Activated CD4-positive, alpha-beta T cell treated with anti-CD3 and anti-CD28 coated beads for 1 hour (primary cell): ENCODE results near the gene MAPKBP1.
A peak's percentile ranks its signal among the peaks of the same experiment; 100 is the strongest.
"Not testable (repeated sequence)": the region's sequence is repeated elsewhere in the genome, so short reads cannot be mapped to it uniquely, and the experiment has no call there.

Experiments used
- DNase-seq: peaks from one replicate; pipeline ENCODE4 v3.0.0-alpha.2; 2020

Gene MAPKBP1

GRCh38 chr15:41827290-41827879 lies 53.1 kb downstream of the MAPKBP1 start:
- DNase-seq = no peak

- DNase-seq = peak; percentile 89
Observed at GRCh38 chr15:41827880-41828806, 53.9 kb downstream of the MAPKBP1 start, which contains the start of gene JMJD7. JMJD7 (plus strand) TSS chr15:41828092; CDS start chr15:41828125, 33 bp downstream.

- DNase-seq = no peak
Observed at GRCh38 chr15:41828807-41829141, 54.5 kb downstream of the MAPKBP1 start.

GRCh38 chr15:41829959-41830646 lies 55.8 kb downstream of the MAPKBP1 start:
- no peak for DNase-seq

GRCh38 chr15:41831291-41831690 lies 57.0 kb downstream of the MAPKBP1 start:
- DNase-seq = not testable (repeated sequence)

- DNase-seq = no peak
Observed at GRCh38 chr15:41832208-41832607, 57.9 kb downstream of the MAPKBP1 start.

GRCh38 chr15:41832875-41833274 lies 58.6 kb downstream of the MAPKBP1 start:
- DNase-seq = no peak

- no peak for DNase-seq
Observed at GRCh38 chr15:41834096-41834495, 59.8 kb downstream of the MAPKBP1 start.

- DNase-seq = no peak
Observed at GRCh38 chr15:41836073-41836472, 61.8 kb downstream of the MAPKBP1 start.

- no peak for DNase-seq
Observed at GRCh38 chr15:41836713-41837454, 62.6 kb downstream of the MAPKBP1 start.

GRCh38 chr15:41838400-41838897 lies 64.2 kb downstream of the MAPKBP1 start, which contains the start of gene PLA2G4B:
PLA2G4B (plus strand) TSS chr15:41838847; CDS start chr15:41838914, 67 bp downstream.
- no peak for DNase-seq

GRCh38 chr15:41839781-41840491 lies 65.7 kb downstream of the MAPKBP1 start:
- no peak for DNase-seq

- DNase-seq = no peak
Observed at GRCh38 chr15:41840673-41841072, 66.4 kb downstream of the MAPKBP1 start.

- DNase-seq = no peak
Observed at GRCh38 chr15:41841131-41841530, 66.8 kb downstream of the MAPKBP1 start.

GRCh38 chr15:41842229-41842628 lies 67.9 kb downstream of the MAPKBP1 start:
- no peak for DNase-seq

- no peak for DNase-seq
Observed at GRCh38 chr15:41843571-41843970, 69.3 kb downstream of the MAPKBP1 start.

- DNase-seq = no peak
Observed at GRCh38 chr15:41844814-41845213, 70.5 kb downstream of the MAPKBP1 start.

GRCh38 chr15:41847206-41847605 lies 72.9 kb downstream of the MAPKBP1 start:
- no peak for DNase-seq

- DNase-seq = no peak
Observed at GRCh38 chr15:41847981-41848380, 73.7 kb downstream of the MAPKBP1 start.

GRCh38 chr15:41848631-41849030 lies 74.3 kb downstream of the MAPKBP1 start:
- no peak for DNase-seq

- no peak for DNase-seq
Observed at GRCh38 chr15:41849204-41849603, 74.9 kb downstream of the MAPKBP1 start.

GRCh38 chr15:41849861-41850260 lies 75.6 kb downstream of the MAPKBP1 start:
- no peak for DNase-seq
